Measurements from ENCODE around the gene APOBEC2. TPM values are rescaled to one million over a fixed set of nuclear protein-coding genes. Genes with fewer than 3 reads are reported as not detected.
A peak's percentile ranks its signal among the peaks of the same experiment; 100 is the strongest.

The APOBEC2 gene
- total RNA-seq, 1 experiment from 2014 or later: 4.8 TPM

DNA sequence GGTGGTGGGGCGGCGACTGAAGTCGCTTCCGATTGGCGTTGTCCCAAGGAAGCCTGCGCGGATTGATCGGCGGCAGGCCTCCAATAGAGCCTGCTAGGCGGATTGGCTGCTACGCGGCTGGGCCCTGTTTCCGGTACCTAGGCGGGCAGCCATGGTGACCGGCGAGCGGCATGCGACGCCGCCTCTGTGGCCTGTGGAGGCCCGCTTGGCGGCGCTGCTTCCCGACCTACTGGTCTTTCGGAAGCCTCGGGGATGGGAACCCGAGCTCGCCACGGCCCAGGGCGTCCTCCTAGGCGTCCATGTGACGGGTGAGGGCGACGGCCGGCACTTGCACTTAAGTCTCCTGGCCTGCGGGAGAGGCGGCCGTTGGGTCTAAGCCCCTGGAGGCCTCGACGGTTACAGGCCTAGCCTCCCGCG lies 47.9 kb downstream of the APOBEC2 start:
- Histone ChIP-seq H3K27me3 (replicated peaks; ENCODE audit: control insufficient read depth, insufficient read depth, low read length) (no peaks in the 10 kb centered on the region), H3K4me1 (no peaks in the 10 kb centered on the region), H3K9me3 (no peaks in the 10 kb centered on the region), H3K4me3 (ENCODE audit: low read depth, low read length) (no peak overlapping the region), H3K36me3 (ENCODE audit: control insufficient read depth, insufficient read depth, low read length) (peaks cover 5% of the 10 kb centered on the region)
- TF ChIP-seq, protein P1, sequence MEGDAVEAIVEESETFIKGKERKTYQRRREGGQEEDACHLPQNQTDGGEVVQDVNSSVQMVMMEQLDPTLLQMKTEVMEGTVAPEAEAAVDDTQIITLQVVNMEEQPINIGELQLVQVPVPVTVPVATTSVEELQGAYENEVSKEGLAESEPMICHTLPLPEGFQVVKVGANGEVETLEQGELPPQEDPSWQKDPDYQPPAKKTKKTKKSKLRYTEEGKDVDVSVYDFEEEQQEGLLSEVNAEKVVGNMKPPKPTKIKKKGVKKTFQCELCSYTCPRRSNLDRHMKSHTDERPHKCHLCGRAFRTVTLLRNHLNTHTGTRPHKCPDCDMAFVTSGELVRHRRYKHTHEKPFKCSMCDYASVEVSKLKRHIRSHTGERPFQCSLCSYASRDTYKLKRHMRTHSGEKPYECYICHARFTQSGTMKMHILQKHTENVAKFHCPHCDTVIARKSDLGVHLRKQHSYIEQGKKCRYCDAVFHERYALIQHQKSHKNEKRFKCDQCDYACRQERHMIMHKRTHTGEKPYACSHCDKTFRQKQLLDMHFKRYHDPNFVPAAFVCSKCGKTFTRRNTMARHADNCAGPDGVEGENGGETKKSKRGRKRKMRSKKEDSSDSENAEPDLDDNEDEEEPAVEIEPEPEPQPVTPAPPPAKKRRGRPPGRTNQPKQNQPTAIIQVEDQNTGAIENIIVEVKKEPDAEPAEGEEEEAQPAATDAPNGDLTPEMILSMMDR (IDR thresholded peaks at IDR 0.05; ENCODE audit: insufficient read depth in 1 of 2, low read depth in 1 of 2, low read length in 1 of 2, severe bottlenecking in 1 of 2, unreplicated experiment in 1 of 2): no peak
- POLR2A ChIA-PET: no interaction called here
- intact Hi-C loops (cut with micrococcal nuclease; ENCODE audit: unreplicated experiment): no loop called here
- H3K36me3 Mint-ChIP-seq (ENCODE audit: insufficient read depth, unreplicated experiment): peaks cover 39% of the 10 kb centered on the region
- CTCF ChIA-PET: no interaction called here
- H3K27me3 Mint-ChIP-seq (ENCODE audit: insufficient read depth, unreplicated experiment): no peaks in the 10 kb centered on the region
- no peaks in the 10 kb centered on the region for H3K4me1 Mint-ChIP-seq (ENCODE audit: low read depth, unreplicated experiment)
- H3K9me3 Mint-ChIP-seq (ENCODE audit: unreplicated experiment): no peaks in the 10 kb centered on the region
- no peak overlapping the region for H3K27ac Mint-ChIP-seq (ENCODE audit: unreplicated experiment)
- BruUV-seq (replicated peaks): no TSS peak
- no peak overlapping the region for H3K4me3 Mint-ChIP-seq (ENCODE audit: unreplicated experiment)
- DNase-seq: no peak

DNA sequence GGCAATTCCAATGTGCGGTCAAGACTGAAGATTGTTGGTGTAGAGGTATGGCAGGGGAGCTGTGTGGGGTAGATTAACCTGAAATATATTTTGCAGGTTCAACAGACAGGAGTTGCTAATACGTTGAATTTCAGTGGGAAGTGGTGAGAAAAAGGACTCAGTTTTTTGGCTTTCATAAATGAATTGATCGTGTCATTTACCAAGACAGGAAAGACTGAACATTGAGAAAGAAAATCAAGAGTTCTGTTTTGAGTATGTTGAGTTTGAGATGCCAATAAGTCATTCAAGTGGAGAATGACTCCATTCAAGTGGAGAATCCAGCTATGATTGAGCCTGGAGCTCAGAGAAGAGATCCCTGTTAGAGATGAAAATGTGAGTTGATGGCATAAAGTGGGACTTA lies 50.8 kb downstream of the APOBEC2 start:
- Histone ChIP-seq H3K4me3 (ENCODE audit: low read depth, low read length) (no peak overlapping the region), H3K9me3 (no peaks in the 10 kb centered on the region), H3K36me3 (ENCODE audit: control insufficient read depth, insufficient read depth, low read length) (no peaks in the 10 kb centered on the region), H3K4me1 (no peaks in the 10 kb centered on the region), H3K27me3 (replicated peaks; ENCODE audit: control insufficient read depth, insufficient read depth, low read length) (no peaks in the 10 kb centered on the region)
- no peak for DNase-seq
- Mint-ChIP-seq H3K9me3 (ENCODE audit: unreplicated experiment) (no peaks in the 10 kb centered on the region), H3K27me3 (ENCODE audit: insufficient read depth, unreplicated experiment) (no peaks in the 10 kb centered on the region), H3K36me3 (ENCODE audit: insufficient read depth, unreplicated experiment) (peaks cover 14% of the 10 kb centered on the region), H3K27ac (ENCODE audit: unreplicated experiment) (no peak overlapping the region), H3K4me1 (ENCODE audit: low read depth, unreplicated experiment) (no peaks in the 10 kb centered on the region), H3K4me3 (ENCODE audit: unreplicated experiment) (no peak overlapping the region)
- ChIA-PET CTCF (no interaction called here), POLR2A (no interaction called here)
- TF ChIP-seq, protein P1 (IDR thresholded peaks at IDR 0.05; ENCODE audit: insufficient read depth in 1 of 2, low read depth in 1 of 2, low read length in 1 of 2, severe bottlenecking in 1 of 2, unreplicated experiment in 1 of 2): no peak
- intact Hi-C loops (cut with micrococcal nuclease; ENCODE audit: unreplicated experiment): no loop called here
- no TSS peak for BruUV-seq (replicated peaks)

DNA sequence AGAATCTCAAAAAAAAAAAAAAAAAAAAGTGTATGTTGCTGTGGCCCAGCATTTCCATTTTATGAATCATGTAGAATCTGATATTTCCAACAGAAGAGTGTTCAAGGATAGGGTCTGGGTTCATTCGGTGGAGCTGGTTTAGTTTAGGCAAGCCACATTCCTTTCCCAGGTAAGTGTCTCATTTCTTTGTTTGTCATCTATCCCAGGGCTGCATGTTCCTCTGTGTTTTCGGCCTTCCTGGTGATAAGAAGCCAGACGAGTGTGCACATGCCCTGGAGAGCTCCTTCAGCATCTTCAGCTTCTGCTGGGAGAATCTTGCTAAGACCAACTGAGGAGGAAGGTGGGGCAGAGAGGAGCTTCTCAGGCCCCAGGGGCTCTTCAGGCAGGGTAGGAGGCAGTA lies 58.0 kb downstream of the APOBEC2 start:
- H3K9me3 Mint-ChIP-seq (ENCODE audit: unreplicated experiment): no peaks in the 10 kb centered on the region
- DNase-seq: peak in 1 of 2 experiments; percentile 9
- no peaks in the 10 kb centered on the region for H3K27me3 ChIP-seq (replicated peaks; ENCODE audit: control insufficient read depth, insufficient read depth, low read length)
- H3K27ac Mint-ChIP-seq (ENCODE audit: unreplicated experiment): no peak overlapping the region
- BruUV-seq (replicated peaks): no TSS peak
- ChIA-PET POLR2A (no interaction called here), CTCF (no interaction called here)
- H3K27me3 Mint-ChIP-seq (ENCODE audit: insufficient read depth, unreplicated experiment): no peaks in the 10 kb centered on the region
- H3K9me3 ChIP-seq: no peaks in the 10 kb centered on the region
- no peak overlapping the region for H3K4me3 ChIP-seq (ENCODE audit: low read depth, low read length)
- TF ChIP-seq, protein P1 (IDR thresholded peaks at IDR 0.05; ENCODE audit: insufficient read depth in 1 of 2, low read depth in 1 of 2, low read length in 1 of 2, severe bottlenecking in 1 of 2, unreplicated experiment in 1 of 2): no peak
- H3K4me3 Mint-ChIP-seq (ENCODE audit: unreplicated experiment): no peak overlapping the region
- H3K36me3 Mint-ChIP-seq (ENCODE audit: insufficient read depth, unreplicated experiment): peaks cover 11% of the 10 kb centered on the region
- intact Hi-C loops (cut with micrococcal nuclease; ENCODE audit: unreplicated experiment): no loop called here
- peaks cover 20% of the 10 kb centered on the region for H3K4me1 Mint-ChIP-seq (ENCODE audit: low read depth, unreplicated experiment)
- no peaks in the 10 kb centered on the region for H3K36me3 ChIP-seq (ENCODE audit: control insufficient read depth, insufficient read depth, low read length)
- H3K4me1 ChIP-seq: no peaks in the 10 kb centered on the region

Other genes with a start within 250 kb of the APOBEC2 start
- gene UNC5CL, start 14.0 kb upstream of the APOBEC2 start, total RNA-seq (2022): 4.5 and 5.5 TPM in 2 replicates
- gene TSPO2, start 10.7 kb upstream of the APOBEC2 start, total RNA-seq (2022): 0.49 and 0.61 TPM in 2 replicates
- gene OARD1, start 19.2 kb downstream of the APOBEC2 start, total RNA-seq (2022): 35.5 and 38.0 TPM in 2 replicates
- 25.7 and 27.7 TPM in 2 replicates for gene NFYA, start 19.8 kb downstream of the APOBEC2 start, total RNA-seq (2022)
- gene TREML1, start 101.1 kb downstream of the APOBEC2 start, total RNA-seq (2022): not detected in 2 replicates
- not detected in 2 replicates for gene TREM2, start 109.9 kb downstream of the APOBEC2 start, total RNA-seq (2022)
- not detected in 2 replicates for gene TREML2, start 147.9 kb downstream of the APOBEC2 start, total RNA-seq (2022)
- not detected in 2 replicates for gene TREML4, start 175.1 kb downstream of the APOBEC2 start, total RNA-seq (2022)
- gene TREM1, start 233.5 kb downstream of the APOBEC2 start, total RNA-seq (2022): not detected in 2 replicates

All from Caco-2 (cell line).